HUDEP-2 (cell line): Measurements from ENCODE around the gene FLG.
"Not testable (repeated sequence)": the region's sequence is repeated elsewhere in the genome, so short reads cannot be mapped to it uniquely, and the experiment has no call there.

ENCODE experiments used
- DNase-seq, 76 experiments: peaks; one replicate each; lab custom pipeline; 2025; ENCODE audit not compliant: unreplicated experiment in 76 of 76; lab: John Stamatoyannopoulos, UW

The FLG gene

DNA sequence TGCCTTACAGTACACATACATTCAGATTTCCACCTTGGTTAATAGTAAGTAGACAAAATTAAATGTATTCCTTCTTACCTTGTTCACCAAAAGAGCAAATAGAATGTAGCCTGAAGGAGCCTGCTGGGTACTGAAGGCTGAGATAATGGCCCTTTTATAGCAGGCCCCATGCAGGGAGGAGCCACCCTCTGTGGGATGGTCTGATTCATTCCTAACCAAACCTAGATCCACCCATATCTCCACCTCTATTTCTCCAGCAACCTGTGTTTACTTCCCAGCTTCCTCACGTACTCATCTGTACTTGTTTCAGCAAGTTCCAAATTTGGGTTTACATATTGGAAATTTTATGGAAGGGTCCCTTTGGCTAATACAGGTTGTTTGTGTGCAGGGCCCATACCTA, at the start of gene FLG:
Gene FLG, minus strand, starts transcription at position 129 of the 400 bp plus-strand sequence. CDS start 9,783 bp downstream, outside the sequence.
- no peak for DNase-seq

- no peak for DNase-seq
These were observed 49.4 kb upstream of the FLG start for GRCh38 chr1:152374451-152374850.

DNA sequence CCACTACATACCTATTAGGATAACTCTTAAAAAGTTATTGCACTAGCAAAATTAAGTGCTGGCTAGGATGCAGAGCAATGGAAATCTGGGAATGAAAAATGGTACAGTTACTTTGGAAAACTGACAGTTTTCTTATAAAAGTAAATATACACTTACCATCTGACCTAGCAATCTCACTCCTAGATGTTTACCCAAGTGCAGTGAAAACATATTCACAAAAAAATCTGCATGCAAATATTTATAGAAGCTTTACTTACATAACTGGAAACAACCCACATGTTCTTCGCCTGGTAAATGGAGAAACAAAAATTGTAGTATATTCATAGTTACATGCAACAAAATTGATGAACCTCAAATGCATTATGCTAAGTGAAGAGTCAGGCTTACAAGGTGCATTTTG, 47.6 kb upstream of the FLG start:
- DNase-seq = no peak

DNA sequence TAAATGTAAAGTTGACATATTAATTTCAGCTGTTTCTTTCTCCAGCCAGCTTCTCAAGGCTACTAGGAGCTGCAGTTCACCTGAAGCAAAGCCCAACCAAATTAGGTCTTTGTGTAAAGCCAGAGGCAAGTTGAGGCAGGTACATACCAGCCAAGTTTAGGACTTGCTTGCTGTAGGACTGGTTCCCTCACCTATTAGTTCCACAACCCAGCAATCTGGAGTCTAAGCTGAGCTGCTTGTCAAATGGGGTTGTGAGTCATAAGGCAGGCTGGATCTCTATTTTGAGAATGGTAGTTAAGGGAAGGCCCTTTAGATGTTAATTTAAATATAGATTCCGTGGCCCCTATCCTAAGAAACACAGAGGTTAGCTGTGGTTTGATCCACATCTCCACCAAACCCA, 42.4 kb upstream of the FLG start:
- DNase-seq = no peak

DNA sequence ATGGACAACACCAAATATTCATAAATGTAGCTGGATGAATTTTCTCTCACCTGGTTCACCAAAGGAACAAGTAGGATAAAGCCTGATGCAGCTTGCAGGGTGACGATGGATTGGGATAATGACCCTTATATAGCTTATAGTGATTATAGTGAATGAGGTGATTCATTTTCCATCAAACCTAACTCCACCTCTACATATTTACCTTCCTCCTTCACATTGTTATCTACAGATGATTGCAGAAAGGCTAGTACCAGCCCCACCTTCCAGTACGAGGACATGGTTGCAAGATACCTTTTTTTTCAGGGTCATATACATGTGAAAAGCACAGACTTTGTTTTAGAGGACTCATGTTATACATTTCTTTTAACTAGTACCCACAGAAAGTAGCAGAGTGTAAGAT, 34.9 kb upstream of the FLG start, which contains the start of gene FLG2:
Gene FLG2, minus strand, starts transcription at position 101 of the 400 bp plus-strand sequence. CDS start 1,122 bp downstream, outside the sequence.
- DNase-seq = no peak

GRCh38 chr1:152356736-152357135, 31.7 kb upstream of the FLG start:
- no peak for DNase-seq

GRCh38 chr1:152349611-152350010, 24.6 kb upstream of the FLG start:
- no peak for DNase-seq

DNA sequence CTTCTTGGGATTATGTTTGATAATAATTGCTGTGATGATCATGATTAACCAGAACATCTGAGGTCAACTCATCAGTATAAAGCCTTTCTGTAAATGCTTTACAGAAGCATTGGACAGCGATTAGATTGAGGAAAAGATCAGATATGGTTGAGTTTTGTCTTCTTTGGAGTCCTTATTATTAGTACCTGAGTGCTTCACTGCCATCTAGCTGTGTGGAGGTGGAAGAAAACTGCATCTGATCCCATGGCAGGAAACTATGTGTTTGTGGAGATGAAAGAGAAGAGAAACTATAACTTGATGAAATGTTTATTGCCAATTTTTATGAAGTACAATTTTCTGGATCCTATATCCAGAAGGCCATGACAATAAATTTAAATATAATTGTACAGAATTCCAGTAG, 23.4 kb upstream of the FLG start:
- DNase-seq = no peak

- peak in 37 of 76 experiments; percentile 0 to 64 (median 30) for DNase-seq
These were observed 22.2 kb upstream of the FLG start for GRCh38 chr1:152347116-152347728.

DNA sequence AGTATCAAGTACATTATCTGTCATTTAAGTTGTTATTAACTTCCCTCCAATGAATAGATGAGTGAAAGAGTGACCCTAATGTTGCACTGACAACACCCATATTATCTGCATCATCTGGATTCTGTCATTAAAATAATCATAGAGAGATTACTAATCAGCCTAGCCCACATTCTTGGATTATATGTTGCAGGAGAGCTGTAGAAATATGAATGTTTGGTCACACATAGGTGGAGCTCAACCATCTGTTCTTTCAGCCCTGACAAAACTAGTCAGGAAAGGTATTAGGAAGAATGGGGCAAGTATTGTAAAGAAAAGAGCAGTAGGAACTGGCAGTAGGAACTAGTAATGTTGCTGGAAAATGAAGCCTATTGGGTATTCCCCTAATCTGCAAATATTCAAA, 19.4 kb upstream of the FLG start:
- no peak for DNase-seq

DNA sequence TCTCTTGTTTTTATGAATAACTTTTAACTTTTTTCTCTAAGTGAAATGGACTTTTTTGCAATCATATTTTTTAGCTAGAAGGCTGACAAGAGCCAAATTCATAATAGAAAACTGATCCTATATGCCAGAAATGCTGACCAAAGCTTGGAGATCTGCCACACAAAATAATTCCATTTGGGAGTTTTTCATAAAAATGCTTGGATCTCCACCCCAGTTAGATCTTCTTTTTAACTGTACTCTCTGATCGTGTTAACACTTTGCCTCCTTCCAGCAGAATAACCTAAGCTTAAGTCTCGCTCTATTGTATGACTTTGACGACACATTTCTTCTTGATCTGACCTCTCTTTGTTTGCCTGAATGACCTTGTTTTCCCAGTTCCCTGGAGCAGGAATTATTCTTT, 18.0 kb upstream of the FLG start:
- no peak for DNase-seq

- DNase-seq = no peak
These were observed 10.4 kb upstream of the FLG start for GRCh38 chr1:152335399-152335798.

DNA sequence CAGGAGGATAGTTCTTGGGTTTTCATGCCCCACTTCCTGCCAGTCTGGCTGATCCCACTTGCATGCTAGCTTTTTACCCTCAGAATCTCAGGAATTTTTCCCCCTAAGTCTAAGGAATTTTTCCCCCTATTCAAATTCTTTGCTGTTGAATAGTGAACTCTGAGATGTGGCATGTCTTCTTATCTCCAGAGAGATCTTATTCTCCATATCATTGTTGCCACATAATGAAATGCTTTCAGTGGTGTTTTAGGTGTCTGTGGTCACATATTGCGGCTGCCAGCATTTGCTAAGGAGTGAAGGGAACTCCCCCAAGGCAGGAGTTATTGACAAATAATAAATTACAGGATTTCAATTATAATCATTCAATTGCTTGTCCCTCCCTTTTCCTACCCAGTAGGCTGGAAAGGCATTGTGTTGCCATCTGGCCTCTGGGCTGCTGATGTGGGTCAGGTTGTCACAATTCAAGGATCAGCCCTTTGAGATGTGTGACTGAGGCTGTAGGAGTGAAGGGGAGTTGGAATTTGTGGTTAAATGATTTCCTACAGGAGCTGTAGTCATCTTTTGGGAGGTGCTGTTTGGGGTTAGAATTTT, 3.9 kb upstream of the FLG start:
- no peak for DNase-seq

- no peak for DNase-seq
These were observed 11.1 kb downstream of the FLG start for GRCh38 chr1:152313970-152314369.

DNA sequence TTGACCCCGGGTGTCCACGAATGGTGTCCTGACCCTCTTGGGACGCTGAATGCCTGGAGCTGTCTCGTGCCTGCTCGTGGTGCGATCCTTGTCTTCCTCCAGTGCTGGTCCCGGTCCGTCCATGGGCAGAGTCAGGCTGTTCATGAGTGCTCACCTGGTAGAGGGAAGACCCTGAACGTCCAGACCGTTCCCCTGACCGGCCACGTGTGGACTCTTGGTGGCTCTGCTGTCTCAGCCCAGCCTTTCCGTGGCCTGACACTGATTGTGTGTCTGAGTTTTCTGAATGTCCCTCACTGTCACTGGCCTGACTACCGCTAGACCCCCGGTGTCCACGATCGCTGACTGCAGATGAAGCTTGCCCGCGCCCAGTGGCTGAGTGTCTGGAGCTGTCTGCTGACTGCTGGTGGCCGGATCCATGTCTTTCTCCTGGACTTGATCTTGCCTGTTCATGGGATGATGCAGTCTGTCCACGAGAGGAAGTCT, 11.7 kb downstream of the FLG start:
- no peak for DNase-seq

DNA sequence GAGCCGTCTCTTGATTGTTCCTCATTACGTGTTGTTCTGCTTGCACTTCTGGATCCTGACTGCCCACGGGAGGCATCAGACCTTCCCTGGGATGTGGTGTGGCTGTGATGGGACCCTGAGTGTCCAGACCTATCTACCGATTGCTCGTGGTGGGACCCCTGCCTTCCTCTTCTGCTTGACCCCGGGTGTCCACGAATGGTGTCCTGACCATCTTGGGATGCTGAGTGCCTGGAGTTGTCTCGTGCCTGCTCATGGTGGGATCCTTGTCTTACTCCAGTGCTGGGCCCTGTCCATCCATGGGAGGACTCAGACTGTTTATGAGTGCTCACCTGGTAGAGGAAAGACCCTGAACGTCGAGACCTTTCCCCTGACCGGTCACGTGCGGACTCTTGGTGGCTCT, 12.9 kb downstream of the FLG start:
- not testable (repeated sequence) for DNase-seq

GRCh38 chr1:152309955-152310354, 15.1 kb downstream of the FLG start:
- no peak for DNase-seq

- not testable (repeated sequence) for DNase-seq
These were observed 15.6 kb downstream of the FLG start for GRCh38 chr1:152309320-152309901.

- DNase-seq = not testable (repeated sequence)
These were observed 16.3 kb downstream of the FLG start for GRCh38 chr1:152308758-152309157.

GRCh38 chr1:152307970-152308369, 17.1 kb downstream of the FLG start:
- not testable (repeated sequence) for DNase-seq

DNA sequence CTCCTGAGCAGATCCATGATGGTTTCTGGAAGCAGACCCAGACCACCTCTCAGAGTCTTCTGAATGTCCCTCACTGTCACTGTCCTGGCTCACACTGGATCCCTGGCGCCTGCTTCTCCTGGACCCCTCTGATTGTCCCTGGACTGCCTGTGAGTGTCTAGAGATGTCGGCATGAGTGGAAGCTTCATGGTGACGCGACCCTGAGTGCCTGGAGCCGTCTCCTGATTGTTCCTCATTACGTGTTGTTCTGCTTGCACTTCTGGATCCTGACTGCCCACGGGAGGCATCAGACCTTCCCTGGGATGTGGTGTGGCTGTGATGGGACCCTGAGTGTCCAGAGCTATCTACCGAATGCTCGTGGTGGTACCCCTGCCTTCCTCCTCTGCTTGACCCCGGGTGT, 18.9 kb downstream of the FLG start:
- not testable (repeated sequence) for DNase-seq

DNA sequence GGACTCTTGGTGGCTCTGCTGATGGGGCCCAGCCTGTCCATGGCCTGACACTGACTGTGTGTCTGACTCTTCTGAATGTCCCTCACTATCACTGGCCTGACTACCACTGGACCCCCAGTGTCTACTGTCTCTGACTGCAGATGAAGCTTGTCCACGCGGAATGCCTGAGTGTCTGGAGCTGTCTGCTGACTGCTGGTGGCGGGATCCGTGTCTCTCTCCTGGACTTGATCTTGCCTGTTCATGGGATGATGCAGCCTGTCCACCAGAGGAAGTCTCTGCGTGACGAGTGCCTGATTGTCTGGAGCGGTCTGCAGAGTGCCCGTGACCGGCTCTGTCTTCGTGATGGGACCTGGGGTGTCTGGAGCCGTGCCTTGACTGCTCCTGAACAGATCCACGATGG, 20.3 kb downstream of the FLG start:
- DNase-seq = not testable (repeated sequence)
